A549 (cell line): ENCODE results near the gene SLC6A19. TPM values are rescaled to one million over a fixed set of nuclear protein-coding genes. Genes with fewer than 3 reads are reported as not detected.

ENCODE experiments used
- ATAC-seq, 2 experiments: fragments of 200-7000 bp in 1 of 2; fragments of >200 bp in 1 of 2; cut with Nextera tagmentation in 1 of 2; cut with Tn5 transposase in 1 of 2; 3 replicates each; pipeline versions ENCODE4 v1.8.0 to v1.9.1; 2018 to 2020; ENCODE audit warnings: mild to moderate bottlenecking in 1 of 2, moderate library complexity in 1 of 2
- CTCF ChIA-PET: fragments of 300-600 bp; sonication (Branson Sonifier 250); formaldehyde crosslinking; extraction: SDS; loops from one replicate; lab custom pipeline; 2021; ENCODE audit warnings: antibody characterized with exemption, inconsistent platforms; lab: Yijun Ruan, JAX
- POLR2A ChIA-PET: fragments of 350-600 bp; formaldehyde crosslinking; extraction: SDS; loops from one replicate; lab custom pipeline; 2021; ENCODE audit warnings: antibody characterized with exemption, inconsistent platforms; lab: Yijun Ruan, JAX
- DNase-seq, 2 experiments: peaks; one replicate each; pipeline versions ENCODE4 v3.0.0 to v3.0.0-alpha.2; 2011 to 2016; ENCODE audit warnings: low read depth in 1 of 2, low spot score in 1 of 2
- FAIRE-seq: peaks from 2 replicates; lab custom pipeline; 2011; peaks lifted over from hg19 to GRCh38; lab: Jason Lieb, UNC
- H3K27ac ChIP-seq, 2 experiments: fragments of >200 bp; sonication (Bioruptor Twin); formaldehyde crosslinking; 3 replicates each; pipeline ENCODE4 v1.5.1; 2016 to 2017
- H3K4me1 ChIP-seq: fragments of >200 bp; sonication (Bioruptor Twin); formaldehyde crosslinking; 3 replicates; pipeline ENCODE4 v1.6.1; 2016
- H3K4me2 ChIP-seq: fragments of >200 bp; sonication (Bioruptor Twin); formaldehyde crosslinking; 3 replicates; pipeline ENCODE4 v1.6.1; 2016
- H3K4me3 ChIP-seq: fragments of >200 bp; sonication (Bioruptor Twin); formaldehyde crosslinking; 3 replicates; pipeline ENCODE4 v1.5.1; 2016
- H3K9me3 ChIP-seq: fragments of >200 bp; sonication (Bioruptor Twin); formaldehyde crosslinking; 3 replicates; pipeline ENCODE4 v1.6.1; 2016
- BHLHE40 ChIP-seq: IDR thresholded peaks from 2 replicates; pipeline ENCODE4 v1.6.1; 2012; ENCODE audit warnings: low read depth, low read length, inconsistent platforms
- CBX8 ChIP-seq: fragments of 200-600 bp; sonication (generic); IDR thresholded peaks from 2 replicates; pipeline ENCODE4 v1.6.1; 2016
- CEBPB ChIP-seq, 2 experiments: fragments of >200 bp in 1 of 2; sonication (Bioruptor Twin) in 1 of 2; formaldehyde crosslinking in 1 of 2; IDR thresholded peaks; 2 replicates each; pipeline ENCODE4 v1.6.1; 2012 to 2016
- CHD2 ChIP-seq: fragments of 150-350 bp; IDR thresholded peaks from 2 replicates; pipeline ENCODE4 v1.6.1; 2014; ENCODE audit warnings: low read length; ENCODE audit not compliant: partially characterized antibody
- CHD4 ChIP-seq: fragments of 200-600 bp; sonication (generic); IDR thresholded peaks from 2 replicates; pipeline ENCODE4 v1.6.1; 2016; ENCODE audit warnings: antibody characterized with exemption, mild to moderate bottlenecking, borderline replicate concordance
- FOSB ChIP-seq: fragments of 250-450 bp; sonication (Bioruptor Pico); IDR thresholded peaks from 2 replicates; pipeline ENCODE4 v1.5.0; 2020; ENCODE audit warnings: mild to moderate bottlenecking, moderate library complexity
- HOXA7 ChIP-seq: fragments of 250-450 bp; sonication (Bioruptor Pico); IDR thresholded peaks from 2 replicates; pipeline ENCODE4 v1.5.0; 2020; ENCODE audit warnings: mild to moderate bottlenecking, moderate library complexity
- KDM1A ChIP-seq: fragments of 200-600 bp; sonication (generic); IDR thresholded peaks from 2 replicates; pipeline ENCODE4 v1.6.1; 2016; ENCODE audit warnings: low read depth, mild to moderate bottlenecking
- MAFK ChIP-seq: fragments of 450-650 bp; IDR thresholded peaks from 2 replicates; pipeline ENCODE4 v1.6.1; 2014; ENCODE audit not compliant: partially characterized antibody
- NPAS2 ChIP-seq: fragments of 250-450 bp; sonication (Bioruptor Pico); IDR thresholded peaks from 2 replicates; pipeline ENCODE4 v1.8.0; 2022; ENCODE audit warnings: mild to moderate bottlenecking, moderate library complexity, borderline replicate concordance
- RCOR1 ChIP-seq: fragments of 150-350 bp; IDR thresholded peaks from 2 replicates; pipeline ENCODE4 v1.6.1; 2014; ENCODE audit warnings: antibody characterized with exemption, low read length, low read depth
- RNF2 ChIP-seq: fragments of 200-600 bp; sonication (generic); IDR thresholded peaks from 2 replicates; pipeline ENCODE4 v1.6.1; 2016; ENCODE audit warnings: low read depth, mild to moderate bottlenecking, antibody characterized with exemption, moderate library complexity, borderline replicate concordance
- TP53 ChIP-seq: fragments of 250-450 bp; sonication (Bioruptor Pico); IDR thresholded peaks from 2 replicates; pipeline ENCODE4 v1.5.0; 2021; ENCODE audit warnings: mild to moderate bottlenecking, moderate library complexity
- ZFP36 ChIP-seq: fragments of 450-650 bp; IDR thresholded peaks from 2 replicates; pipeline ENCODE4 v1.6.1; 2014; ENCODE audit warnings: borderline replicate concordance; ENCODE audit not compliant: partially characterized antibody
- WGBS: methylation state at CpG from one replicate; pipeline ENCODE4 v1.1.6; 2017; ENCODE audit errors: missing lambda C conversion rate; 5-methylcytosine and 5-hydroxymethylcytosine counted together
- polyA plus RNA-seq, 4 experiments: library from polyadenylated mRNA; depleted of rRNA in 3 of 4; stranded (reverse); fragments of >200 nt; fragmentation: RNase III in 1 of 4; extraction: RNeasy Plus Mini Kit Qiagen cat#74134 plus additional on column Dnase treatment in 1 of 4; gene quantifications; 2 replicates in 3 of 4; 3 replicates in 1 of 4; pipeline ENCODE4 v1.2.3, GENCODE V29; 2011 to 2017
- TF ChIP-seq, protein P1 (sequence below): IDR thresholded peaks from 2 replicates; pipeline ENCODE4 v1.6.1; 2012; ENCODE audit warnings: low read depth, borderline replicate concordance
- TF ChIP-seq, protein P2 (sequence below): fragments of 200-600 bp; sonication (generic); IDR thresholded peaks from 2 replicates; pipeline ENCODE4 v1.6.1; 2016; ENCODE audit warnings: antibody characterized with exemption, mild to moderate bottlenecking, moderate library complexity
- TF ChIP-seq, protein P3 (sequence below): fragments of >200 bp; sonication (Bioruptor Twin); formaldehyde crosslinking; IDR thresholded peaks from 3 replicates; pipeline ENCODE4 v1.6.1; 2016
- TF ChIP-seq, protein P4 (sequence below): fragments of >200 bp; sonication (Bioruptor Twin); formaldehyde crosslinking; IDR thresholded peaks from 2 replicates; pipeline ENCODE4 v1.6.1; 2016
- TF ChIP-seq, protein P5 (sequence below): fragments of 250-450 bp; sonication (Bioruptor Pico); IDR thresholded peaks from 2 replicates; pipeline ENCODE4 v1.5.0; 2020; ENCODE audit warnings: low read depth, mild to moderate bottlenecking, moderate library complexity

Gene SLC6A19
- polyA plus RNA-seq, 2 of the 4 experiments (the other 2 are of a cell fraction) = 0.01 TPM; not detected in 1

DNA sequence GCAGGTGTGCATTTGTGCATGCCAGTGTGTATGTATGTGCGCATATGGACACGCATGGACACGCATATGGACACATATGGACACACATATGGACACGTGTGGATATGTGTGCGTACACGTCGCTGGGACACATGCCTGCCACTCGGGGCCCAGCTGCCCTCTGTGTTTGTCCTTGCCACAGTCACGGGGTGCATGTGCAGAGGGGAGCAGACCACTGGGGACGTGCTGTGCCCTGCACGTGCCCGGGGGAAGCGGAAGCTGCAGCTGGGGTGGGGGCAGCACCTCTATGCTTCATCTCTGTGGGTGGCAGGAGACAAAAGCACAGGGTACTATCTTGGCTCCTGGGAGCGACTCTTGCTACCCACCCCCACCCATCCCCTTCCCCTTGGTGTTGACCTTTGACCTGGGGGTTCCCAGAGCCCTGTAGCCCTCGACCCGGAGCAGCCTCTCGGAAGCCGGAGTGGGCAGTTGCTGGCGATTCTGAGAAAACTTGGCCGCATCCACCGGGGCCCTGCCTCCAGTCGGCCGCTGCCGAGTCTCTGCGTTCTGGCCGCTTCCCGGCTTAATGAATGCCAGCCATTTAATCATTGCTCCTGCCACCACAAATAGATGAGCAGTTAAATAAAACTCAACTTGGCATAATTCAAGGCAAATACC, 21.4 kb downstream of the SLC6A19 start:
- FAIRE-seq = no peak
- WGBS = 76% methylated on average over 15 of the region's 27 CpGs
- H3K4me3 ChIP-seq = no peak overlapping the region

DNA sequence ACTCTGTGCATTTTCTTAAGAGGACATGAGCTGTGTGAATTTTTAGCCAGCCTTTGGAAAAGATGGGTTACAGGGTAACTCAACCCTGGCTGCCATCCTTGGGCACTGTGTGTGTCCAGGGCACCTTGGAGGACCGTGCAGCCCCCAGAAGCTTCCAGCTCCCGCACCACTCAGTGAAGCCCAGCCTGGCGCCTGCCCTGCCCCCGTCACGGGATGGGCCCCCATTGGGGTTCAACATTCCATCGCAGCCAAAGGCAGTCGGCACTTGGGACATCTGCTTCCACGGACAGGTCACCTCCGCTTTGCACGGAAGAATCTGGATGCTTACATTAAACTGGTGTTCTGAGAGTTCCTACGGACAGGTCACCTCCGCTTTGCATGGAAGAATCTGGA, 21.9 kb downstream of the SLC6A19 start:
- WGBS = 65% methylated on average over 12 of the region's 12 CpGs
- H3K9me3 ChIP-seq = no peaks in the 10 kb centered on the region
- H3K27ac ChIP-seq = no peak overlapping the region
- H3K4me1 ChIP-seq = no peaks in the 10 kb centered on the region
- H3K4me2 ChIP-seq = no peak overlapping the region
- no peak for FAIRE-seq
- no peak for DNase-seq
- no peak for ATAC-seq
- H3K4me3 ChIP-seq = no peak overlapping the region
- TF ChIP-seq KDM1A (no peak), NPAS2 (no peak), FOSB (CRISPR knock-in tag) (no peak), ZFP36 (no peak)
- ChIA-PET CTCF (interaction anchor here (0.5 kb wide), 1 partner anchor 200 kb away, joined by 3 read pairs; no protein-coding TSS in a partner anchor), POLR2A (no interaction called here)

More for the DNA sequence above, 21.4 kb downstream of the SLC6A19 start:
- DNase-seq (no peak), ATAC-seq (no peak)
- ChIA-PET POLR2A (no interaction called here), CTCF (interaction anchor here (0.5 kb wide), 1 partner anchor 201 kb away, joined by 3 read pairs; no protein-coding TSS in a partner anchor)
- no peak for TF ChIP-seq CHD2
- no peak for TF ChIP-seq HOXA7 (CRISPR knock-in tag)
- TF ChIP-seq RNF2 = no peak
- TF ChIP-seq, protein P1, sequence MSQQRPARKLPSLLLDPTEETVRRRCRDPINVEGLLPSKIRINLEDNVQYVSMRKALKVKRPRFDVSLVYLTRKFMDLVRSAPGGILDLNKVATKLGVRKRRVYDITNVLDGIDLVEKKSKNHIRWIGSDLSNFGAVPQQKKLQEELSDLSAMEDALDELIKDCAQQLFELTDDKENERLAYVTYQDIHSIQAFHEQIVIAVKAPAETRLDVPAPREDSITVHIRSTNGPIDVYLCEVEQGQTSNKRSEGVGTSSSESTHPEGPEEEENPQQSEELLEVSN = no peak
- TF ChIP-seq NPAS2 = no peak
- no peak for TF ChIP-seq CEBPB (IDR thresholded peaks at IDR 0.05)
- TF ChIP-seq KDM1A = no peak
- TF ChIP-seq, protein P2, sequence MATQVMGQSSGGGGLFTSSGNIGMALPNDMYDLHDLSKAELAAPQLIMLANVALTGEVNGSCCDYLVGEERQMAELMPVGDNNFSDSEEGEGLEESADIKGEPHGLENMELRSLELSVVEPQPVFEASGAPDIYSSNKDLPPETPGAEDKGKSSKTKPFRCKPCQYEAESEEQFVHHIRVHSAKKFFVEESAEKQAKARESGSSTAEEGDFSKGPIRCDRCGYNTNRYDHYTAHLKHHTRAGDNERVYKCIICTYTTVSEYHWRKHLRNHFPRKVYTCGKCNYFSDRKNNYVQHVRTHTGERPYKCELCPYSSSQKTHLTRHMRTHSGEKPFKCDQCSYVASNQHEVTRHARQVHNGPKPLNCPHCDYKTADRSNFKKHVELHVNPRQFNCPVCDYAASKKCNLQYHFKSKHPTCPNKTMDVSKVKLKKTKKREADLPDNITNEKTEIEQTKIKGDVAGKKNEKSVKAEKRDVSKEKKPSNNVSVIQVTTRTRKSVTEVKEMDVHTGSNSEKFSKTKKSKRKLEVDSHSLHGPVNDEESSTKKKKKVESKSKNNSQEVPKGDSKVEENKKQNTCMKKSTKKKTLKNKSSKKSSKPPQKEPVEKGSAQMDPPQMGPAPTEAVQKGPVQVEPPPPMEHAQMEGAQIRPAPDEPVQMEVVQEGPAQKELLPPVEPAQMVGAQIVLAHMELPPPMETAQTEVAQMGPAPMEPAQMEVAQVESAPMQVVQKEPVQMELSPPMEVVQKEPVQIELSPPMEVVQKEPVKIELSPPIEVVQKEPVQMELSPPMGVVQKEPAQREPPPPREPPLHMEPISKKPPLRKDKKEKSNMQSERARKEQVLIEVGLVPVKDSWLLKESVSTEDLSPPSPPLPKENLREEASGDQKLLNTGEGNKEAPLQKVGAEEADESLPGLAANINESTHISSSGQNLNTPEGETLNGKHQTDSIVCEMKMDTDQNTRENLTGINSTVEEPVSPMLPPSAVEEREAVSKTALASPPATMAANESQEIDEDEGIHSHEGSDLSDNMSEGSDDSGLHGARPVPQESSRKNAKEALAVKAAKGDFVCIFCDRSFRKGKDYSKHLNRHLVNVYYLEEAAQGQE = no peak
- no peak for TF ChIP-seq CHD4
- TF ChIP-seq, protein P3, sequence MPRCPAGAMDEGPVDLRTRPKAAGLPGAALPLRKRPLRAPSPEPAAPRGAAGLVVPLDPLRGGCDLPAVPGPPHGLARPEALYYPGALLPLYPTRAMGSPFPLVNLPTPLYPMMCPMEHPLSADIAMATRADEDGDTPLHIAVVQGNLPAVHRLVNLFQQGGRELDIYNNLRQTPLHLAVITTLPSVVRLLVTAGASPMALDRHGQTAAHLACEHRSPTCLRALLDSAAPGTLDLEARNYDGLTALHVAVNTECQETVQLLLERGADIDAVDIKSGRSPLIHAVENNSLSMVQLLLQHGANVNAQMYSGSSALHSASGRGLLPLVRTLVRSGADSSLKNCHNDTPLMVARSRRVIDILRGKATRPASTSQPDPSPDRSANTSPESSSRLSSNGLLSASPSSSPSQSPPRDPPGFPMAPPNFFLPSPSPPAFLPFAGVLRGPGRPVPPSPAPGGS = no peak
- no peak for TF ChIP-seq TP53 (CRISPR knock-in tag)
- TF ChIP-seq RCOR1 = no peak
- TF ChIP-seq CBX8 = no peak
- TF ChIP-seq BHLHE40 = no peak
- no peak for TF ChIP-seq ZFP36
- TF ChIP-seq, protein P4, sequence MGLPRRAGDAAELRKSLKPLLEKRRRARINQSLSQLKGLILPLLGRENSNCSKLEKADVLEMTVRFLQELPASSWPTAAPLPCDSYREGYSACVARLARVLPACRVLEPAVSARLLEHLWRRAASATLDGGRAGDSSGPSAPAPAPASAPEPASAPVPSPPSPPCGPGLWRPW = no peak
- TF ChIP-seq, protein P5, sequence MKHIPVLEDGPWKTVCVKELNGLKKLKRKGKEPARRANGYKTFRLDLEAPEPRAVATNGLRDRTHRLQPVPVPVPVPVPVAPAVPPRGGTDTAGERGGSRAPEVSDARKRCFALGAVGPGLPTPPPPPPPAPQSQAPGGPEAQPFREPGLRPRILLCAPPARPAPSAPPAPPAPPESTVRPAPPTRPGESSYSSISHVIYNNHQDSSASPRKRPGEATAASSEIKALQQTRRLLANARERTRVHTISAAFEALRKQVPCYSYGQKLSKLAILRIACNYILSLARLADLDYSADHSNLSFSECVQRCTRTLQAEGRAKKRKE (CRISPR knock-in tag) = no peak
- no peak for TF ChIP-seq MAFK
- Histone ChIP-seq H3K27ac (no peak overlapping the region), H3K9me3 (no peaks in the 10 kb centered on the region), H3K4me2 (no peak overlapping the region), H3K4me1 (no peaks in the 10 kb centered on the region)
